GM18520 (cell line): ENCODE measurements around the gene HTR2C.

Experiments used
- ATAC-seq: cut with Tn5 transposase; IDR thresholded peaks from one replicate; pipeline ENCODE4 v1.9.1; 2021; ENCODE audit not compliant: unreplicated experiment

HTR2C gene

DNA sequence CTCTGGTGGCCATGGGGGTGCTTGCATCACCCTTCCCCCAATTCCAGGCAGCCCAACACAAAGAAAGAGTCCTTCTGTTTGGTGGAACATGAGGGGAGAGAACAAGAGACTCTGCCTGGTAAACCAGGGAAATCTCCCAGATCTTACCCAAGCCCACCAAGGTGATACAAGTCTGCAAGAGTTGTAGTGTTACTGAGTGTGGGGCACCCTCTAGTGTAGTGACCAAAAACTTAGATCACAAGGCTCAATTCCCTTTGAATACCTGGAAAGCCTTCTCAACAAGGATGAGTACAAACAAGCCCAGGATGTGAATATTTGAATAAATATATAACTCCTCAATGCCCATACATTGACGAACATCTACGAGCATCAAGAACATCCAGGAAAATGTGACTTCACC lies 368.8 kb downstream of the HTR2C start:
- ATAC-seq: no peak
